Neural progenitor cell (in vitro differentiated cells): ENCODE measurements around the gene POU2AF1. TPM values are rescaled to one million over a fixed set of nuclear protein-coding genes. Genes with fewer than 3 reads are reported as not detected.

Experiments
- DNase-seq: peaks from one replicate; pipeline ENCODE4 v3.0.0-alpha.2; 2016; ENCODE audit warnings: low spot score
- H2AFZ ChIP-seq: fragments of 200-600 bp; sonication (generic); replicated peaks from 2 replicates; pipeline ENCODE4 v1.6.1; 2016; ENCODE audit warnings: antibody characterized with exemption
- H3F3A ChIP-seq: fragments of 200-600 bp; sonication (generic); 2 replicates; pipeline ENCODE4 v1.6.1; 2016; ENCODE audit warnings: antibody characterized with exemption, low read depth
- H3K27ac ChIP-seq: fragments of 200-600 bp; sonication (generic); 2 replicates; pipeline ENCODE4 v1.5.1; 2016; ENCODE audit warnings: mild to moderate bottlenecking
- H3K27me3 ChIP-seq: fragments of 200-600 bp; sonication (generic); 2 replicates; pipeline ENCODE4 v1.6.1; 2016; ENCODE audit warnings: mild to moderate bottlenecking, moderate library complexity
- H3K36me3 ChIP-seq: fragments of 200-600 bp; sonication (generic); 2 replicates; pipeline ENCODE4 v1.5.1; 2016
- H3K4me1 ChIP-seq: fragments of 200-600 bp; sonication (generic); 2 replicates; pipeline ENCODE4 v1.6.1; 2016; ENCODE audit warnings: mixed run types
- H3K4me2 ChIP-seq: fragments of 200-600 bp; sonication (generic); 2 replicates; pipeline ENCODE4 v1.6.1; 2016
- H3K4me3 ChIP-seq: fragments of 200-600 bp; sonication (generic); 2 replicates; pipeline ENCODE4 v1.5.1; 2016
- H3K79me2 ChIP-seq: fragments of 200-600 bp; sonication (generic); 2 replicates; pipeline ENCODE4 v1.6.1; 2016; ENCODE audit warnings: low read depth
- H3K9ac ChIP-seq: fragments of 200-600 bp; sonication (generic); 2 replicates; pipeline ENCODE4 v1.6.1; 2016
- H3K9me3 ChIP-seq: fragments of 200-600 bp; sonication (generic); 2 replicates; pipeline ENCODE4 v1.5.1; 2016; ENCODE audit warnings: low read depth
- H4K20me1 ChIP-seq: fragments of 200-600 bp; sonication (generic); 2 replicates; pipeline ENCODE4 v1.6.1; 2016; ENCODE audit warnings: low read depth
- H3K27ac Mint-ChIP-seq: 3 replicates; pipeline ENCODE4 v1.8.0; 2021; ENCODE audit warnings: mixed read lengths
- H3K27me3 Mint-ChIP-seq: 2 replicates; pipeline ENCODE4 v1.8.0; 2022; ENCODE audit warnings: low read depth, mild to moderate bottlenecking, inconsistent platforms, moderate library complexity, mixed read lengths; ENCODE audit not compliant: insufficient read depth
- H3K36me3 Mint-ChIP-seq: 3 replicates; pipeline ENCODE4 v1.8.0; 2021; ENCODE audit warnings: mixed read lengths
- H3K4me1 Mint-ChIP-seq: 3 replicates; pipeline ENCODE4 v1.8.0; 2021; ENCODE audit warnings: mixed read lengths
- H3K4me3 Mint-ChIP-seq: 3 replicates; pipeline ENCODE4 v1.8.0; 2021; ENCODE audit warnings: mild to moderate bottlenecking, moderate library complexity, mixed read lengths
- H3K9me3 Mint-ChIP-seq: 3 replicates; pipeline ENCODE4 v1.8.0; 2020; ENCODE audit warnings: mixed read lengths
- CTCF ChIP-seq: fragments of 200-600 bp; sonication (generic); IDR thresholded peaks from 2 replicates; pipeline ENCODE4 v1.5.1; 2017; ENCODE audit warnings: antibody characterized with exemption, mild to moderate bottlenecking
- EZH2 ChIP-seq: fragments of 200-600 bp; sonication (generic); IDR thresholded peaks from 2 replicates; pipeline ENCODE4 v1.6.1; 2017; ENCODE audit warnings: antibody characterized with exemption, mild to moderate bottlenecking, moderate library complexity
- EZH2phosphoT487 ChIP-seq: fragments of 200-600 bp; sonication (generic); IDR thresholded peaks from 2 replicates; pipeline ENCODE4 v1.6.1; 2017; ENCODE audit warnings: antibody characterized with exemption
- total RNA-seq: library from RNA; depleted of rRNA; stranded (reverse); fragments of >200 nt; gene quantifications from 2 replicates; pipeline ENCODE4 v1.2.3, GENCODE V29; 2015; ENCODE audit warnings: low replicate concordance

Gene POU2AF1
- total RNA-seq, 1 donor from 2014 or later: not detected

- Histone ChIP-seq H3K4me1 (peaks cover 12% of the 10 kb centered on the region), H3K36me3 (no peaks in the 10 kb centered on the region), H3F3A (no peaks in the 10 kb centered on the region), H3K27ac (no peak overlapping the region), H3K9me3 (peaks cover 12% of the 10 kb centered on the region), H3K4me2 (no peak overlapping the region), H3K79me2 (no peaks in the 10 kb centered on the region), H3K4me3 (no peak overlapping the region), H3K27me3 (no peaks in the 10 kb centered on the region), H4K20me1 (no peaks in the 10 kb centered on the region), H2AFZ (no peak overlapping the region), H3K9ac (no peak overlapping the region)
- Mint-ChIP-seq H3K4me1 (peaks cover 8% of the 10 kb centered on the region), H3K36me3 (no peaks in the 10 kb centered on the region), H3K27ac (no peak overlapping the region), H3K9me3 (peaks cover 7% of the 10 kb centered on the region), H3K27me3 (peaks cover 2% of the 10 kb centered on the region), H3K4me3 (no peak overlapping the region)
- DNase-seq: no peak
- TF ChIP-seq EZH2phosphoT487 (no peak), CTCF (no peak), EZH2 (no peak)
These were observed 39.2 kb downstream of the POU2AF1 start for GRCh38 chr11:111339758-111340388.

GRCh38 chr11:111336582-111337256 lies 42.4 kb downstream of the POU2AF1 start:
- Histone ChIP-seq H3K9ac (no peak overlapping the region), H4K20me1 (no peaks in the 10 kb centered on the region), H3K9me3 (peaks cover 12% of the 10 kb centered on the region), H3K4me1 (peaks cover 12% of the 10 kb centered on the region), H3K27ac (no peak overlapping the region), H3K27me3 (no peaks in the 10 kb centered on the region), H3F3A (no peaks in the 10 kb centered on the region), H3K36me3 (no peaks in the 10 kb centered on the region), H3K4me3 (no peak overlapping the region), H3K79me2 (no peaks in the 10 kb centered on the region), H2AFZ (no peak overlapping the region), H3K4me2 (no peak overlapping the region)
- Mint-ChIP-seq H3K9me3 (peaks cover 7% of the 10 kb centered on the region), H3K4me1 (peaks cover 11% of the 10 kb centered on the region), H3K4me3 (no peak overlapping the region), H3K36me3 (no peaks in the 10 kb centered on the region), H3K27me3 (peaks cover 2% of the 10 kb centered on the region), H3K27ac (no peak overlapping the region)
- DNase-seq: no peak
- TF ChIP-seq EZH2: no peak
- no peak for TF ChIP-seq EZH2phosphoT487
- no peak for TF ChIP-seq CTCF

- peaks cover 2% of the 10 kb centered on the region for H3K27me3 Mint-ChIP-seq
- H3K27me3 ChIP-seq: no peaks in the 10 kb centered on the region
- no peak overlapping the region for H2AFZ ChIP-seq
- peaks cover 7% of the 10 kb centered on the region for H3K9me3 Mint-ChIP-seq
- H3K27ac ChIP-seq: no peak overlapping the region
- peaks cover 12% of the 10 kb centered on the region for H3K9me3 ChIP-seq
- TF ChIP-seq EZH2: no peak
- H3K79me2 ChIP-seq: no peaks in the 10 kb centered on the region
- H3K4me3 ChIP-seq: no peak overlapping the region
- H3K4me2 ChIP-seq: no peak overlapping the region
- H3K4me1 ChIP-seq: peaks cover 12% of the 10 kb centered on the region
- H3K36me3 Mint-ChIP-seq: no peaks in the 10 kb centered on the region
- H3K4me3 Mint-ChIP-seq: no peak overlapping the region
- no peaks in the 10 kb centered on the region for H3F3A ChIP-seq
- H4K20me1 ChIP-seq: no peaks in the 10 kb centered on the region
- no peak for DNase-seq
- H3K27ac Mint-ChIP-seq: no peak overlapping the region
- no peaks in the 10 kb centered on the region for H3K36me3 ChIP-seq
- no peak overlapping the region for H3K9ac ChIP-seq
- peaks cover 11% of the 10 kb centered on the region for H3K4me1 Mint-ChIP-seq
These were observed 43.0 kb downstream of the POU2AF1 start for GRCh38 chr11:111336062-111336461.

GRCh38 chr11:111335549-111335948 lies 43.5 kb downstream of the POU2AF1 start:
- H3K9me3 ChIP-seq: peaks cover 12% of the 10 kb centered on the region
- peaks cover 11% of the 10 kb centered on the region for H3K4me1 Mint-ChIP-seq
- no peak overlapping the region for H3K27ac Mint-ChIP-seq
- H3K9ac ChIP-seq: no peak overlapping the region
- H3K27ac ChIP-seq: no peak overlapping the region
- no peaks in the 10 kb centered on the region for H3K36me3 Mint-ChIP-seq
- no peak overlapping the region for H2AFZ ChIP-seq
- H3K4me1 ChIP-seq: peaks cover 12% of the 10 kb centered on the region
- H4K20me1 ChIP-seq: no peaks in the 10 kb centered on the region
- H3K27me3 Mint-ChIP-seq: peaks cover 2% of the 10 kb centered on the region
- H3K4me3 Mint-ChIP-seq: no peak overlapping the region
- DNase-seq: no peak
- no peaks in the 10 kb centered on the region for H3K79me2 ChIP-seq
- no peaks in the 10 kb centered on the region for H3F3A ChIP-seq
- no peak overlapping the region for H3K4me3 ChIP-seq
- H3K4me2 ChIP-seq: no peak overlapping the region
- no peak for TF ChIP-seq CTCF
- no peak for TF ChIP-seq EZH2
- TF ChIP-seq EZH2phosphoT487: no peak
- no peaks in the 10 kb centered on the region for H3K36me3 ChIP-seq
- peaks cover 7% of the 10 kb centered on the region for H3K9me3 Mint-ChIP-seq
- no peaks in the 10 kb centered on the region for H3K27me3 ChIP-seq
